Progenitor cell of endocrine pancreas (in vitro differentiated cells): ENCODE measurements around the gene DNAAF8. TPM values are rescaled to one million over a fixed set of nuclear protein-coding genes. Genes with fewer than 3 reads are reported as not detected.

Experiments used
- DNase-seq: peaks from one replicate; pipeline ENCODE4 v3.0.0; 2021; ENCODE audit warnings: low spot score; ENCODE audit not compliant: unreplicated experiment
- H3K27ac Mint-ChIP-seq: 2 replicates; pipeline ENCODE4 v1.8.0; 2021; ENCODE audit warnings: mild to moderate bottlenecking, moderate library complexity, mixed read lengths
- H3K27me3 Mint-ChIP-seq: 2 replicates; pipeline ENCODE4 v1.8.0; 2021; ENCODE audit warnings: mixed read lengths
- H3K36me3 Mint-ChIP-seq: 2 replicates; pipeline ENCODE4 v1.8.0; 2022; ENCODE audit warnings: mixed read lengths; ENCODE audit not compliant: insufficient read depth
- H3K4me1 Mint-ChIP-seq: 2 replicates; pipeline ENCODE4 v1.8.0; 2021; ENCODE audit warnings: low read depth, mixed read lengths
- H3K4me3 Mint-ChIP-seq: 2 replicates; pipeline ENCODE4 v1.8.0; 2021; ENCODE audit warnings: low read depth, mild to moderate bottlenecking, moderate library complexity, mixed read lengths
- H3K9me3 Mint-ChIP-seq: 2 replicates; pipeline ENCODE4 v1.8.0; 2021; ENCODE audit warnings: low read depth, mixed read lengths
- total RNA-seq: library from RNA; stranded (reverse); gene quantifications from 2 replicates; pipeline ENCODE4 v1.2.1, GENCODE V29; 2021
- TF ChIP-seq, protein P1 (sequence below): fragments of 200-600 bp; sonication (generic); IDR thresholded peaks from one replicate; pipeline ENCODE4 v1.5.0; 2021; ENCODE audit warnings: antibody characterized with exemption, mild to moderate bottlenecking; ENCODE audit not compliant: unreplicated experiment

The DNAAF8 gene
- total RNA-seq, 1 donor from 2014 or later = 1.1 TPM

DNA sequence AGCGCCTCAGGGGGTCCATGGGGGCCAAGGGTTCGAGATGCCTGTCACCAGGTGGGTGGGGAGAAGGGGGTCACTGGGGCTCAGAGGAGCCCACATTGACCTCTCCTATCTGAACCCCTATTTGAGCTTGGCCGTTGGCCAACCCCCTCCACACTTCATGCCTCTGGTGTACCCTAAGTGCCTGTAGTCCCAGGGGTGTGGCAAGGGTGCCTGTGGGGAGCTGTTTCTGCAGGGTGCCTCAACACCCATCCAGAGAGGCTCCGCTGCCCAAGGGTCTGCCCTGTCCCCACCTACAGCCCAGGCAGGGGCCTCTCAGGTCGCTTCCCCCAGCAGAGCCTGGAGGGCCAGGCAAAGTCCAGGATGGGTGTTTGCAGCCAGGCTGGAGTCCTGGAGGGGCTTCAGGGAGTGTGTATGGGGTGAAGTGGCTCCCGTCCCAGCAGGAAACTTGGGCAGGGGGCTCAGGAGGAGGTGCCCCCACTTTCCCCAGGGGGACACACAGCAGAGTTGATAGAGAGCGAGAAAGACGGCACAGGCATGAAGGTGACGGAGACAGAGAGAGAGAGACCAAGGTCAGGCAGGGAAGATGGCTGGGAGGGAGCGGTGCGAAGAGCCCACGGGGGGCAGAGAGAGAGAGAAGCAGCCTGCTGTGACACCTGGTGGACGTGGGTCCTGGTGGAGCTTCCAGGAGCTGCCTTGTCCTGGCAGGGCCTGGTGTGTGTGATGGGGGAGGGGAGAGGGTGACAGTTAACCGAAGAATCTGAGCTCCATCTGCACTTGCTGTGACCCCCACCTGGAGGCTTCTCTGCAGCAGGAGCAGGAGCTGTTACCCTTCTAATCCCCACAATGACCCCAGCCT is 53.5 kb downstream of the DNAAF8 start, which contains the start of gene SEPTIN12:
Gene SEPTIN12, minus strand, starts transcription at position 719 of the 856 bp plus-strand sequence. Its CDS starts 700 bp downstream, at position 19.
- TF ChIP-seq, protein P1, sequence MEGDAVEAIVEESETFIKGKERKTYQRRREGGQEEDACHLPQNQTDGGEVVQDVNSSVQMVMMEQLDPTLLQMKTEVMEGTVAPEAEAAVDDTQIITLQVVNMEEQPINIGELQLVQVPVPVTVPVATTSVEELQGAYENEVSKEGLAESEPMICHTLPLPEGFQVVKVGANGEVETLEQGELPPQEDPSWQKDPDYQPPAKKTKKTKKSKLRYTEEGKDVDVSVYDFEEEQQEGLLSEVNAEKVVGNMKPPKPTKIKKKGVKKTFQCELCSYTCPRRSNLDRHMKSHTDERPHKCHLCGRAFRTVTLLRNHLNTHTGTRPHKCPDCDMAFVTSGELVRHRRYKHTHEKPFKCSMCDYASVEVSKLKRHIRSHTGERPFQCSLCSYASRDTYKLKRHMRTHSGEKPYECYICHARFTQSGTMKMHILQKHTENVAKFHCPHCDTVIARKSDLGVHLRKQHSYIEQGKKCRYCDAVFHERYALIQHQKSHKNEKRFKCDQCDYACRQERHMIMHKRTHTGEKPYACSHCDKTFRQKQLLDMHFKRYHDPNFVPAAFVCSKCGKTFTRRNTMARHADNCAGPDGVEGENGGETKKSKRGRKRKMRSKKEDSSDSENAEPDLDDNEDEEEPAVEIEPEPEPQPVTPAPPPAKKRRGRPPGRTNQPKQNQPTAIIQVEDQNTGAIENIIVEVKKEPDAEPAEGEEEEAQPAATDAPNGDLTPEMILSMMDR = no peak
- no peaks in the 10 kb centered on the region for H3K27me3 Mint-ChIP-seq
- no peaks in the 10 kb centered on the region for H3K9me3 Mint-ChIP-seq
- H3K27ac Mint-ChIP-seq = no peak within 1 kb of the TSS
- DNase-seq = no peak
- no peak within 1 kb of the TSS for H3K4me3 Mint-ChIP-seq
- peaks cover 14% of the 10 kb centered on the region for H3K4me1 Mint-ChIP-seq
- H3K36me3 Mint-ChIP-seq = no peaks in the 10 kb centered on the region

DNA sequence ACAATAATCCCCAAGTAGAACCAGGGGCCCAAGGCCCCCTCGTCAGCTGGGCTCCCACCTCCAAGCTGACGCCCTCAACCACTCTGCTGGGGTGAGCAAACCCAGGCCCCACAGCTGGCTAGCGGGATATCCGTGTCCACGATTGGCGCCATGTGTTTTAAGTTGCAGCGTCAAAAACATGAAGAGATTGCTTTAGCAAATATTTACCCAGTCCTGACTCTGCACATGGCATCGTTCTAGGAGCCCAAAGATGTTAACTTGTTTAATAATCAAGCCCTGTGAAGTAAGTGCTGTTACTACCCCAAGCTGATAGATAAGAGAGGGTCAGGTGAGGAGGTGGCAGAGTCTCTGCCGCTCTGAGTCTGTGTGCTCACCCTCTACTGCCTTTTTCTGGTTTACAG is 54.2 kb downstream of the DNAAF8 start:
- TF ChIP-seq, protein P1 = no peak
- no peak for DNase-seq
- Mint-ChIP-seq H3K27ac (no peak overlapping the region), H3K4me1 (peaks cover 14% of the 10 kb centered on the region), H3K27me3 (no peaks in the 10 kb centered on the region), H3K36me3 (no peaks in the 10 kb centered on the region), H3K4me3 (no peak overlapping the region), H3K9me3 (no peaks in the 10 kb centered on the region)

DNA sequence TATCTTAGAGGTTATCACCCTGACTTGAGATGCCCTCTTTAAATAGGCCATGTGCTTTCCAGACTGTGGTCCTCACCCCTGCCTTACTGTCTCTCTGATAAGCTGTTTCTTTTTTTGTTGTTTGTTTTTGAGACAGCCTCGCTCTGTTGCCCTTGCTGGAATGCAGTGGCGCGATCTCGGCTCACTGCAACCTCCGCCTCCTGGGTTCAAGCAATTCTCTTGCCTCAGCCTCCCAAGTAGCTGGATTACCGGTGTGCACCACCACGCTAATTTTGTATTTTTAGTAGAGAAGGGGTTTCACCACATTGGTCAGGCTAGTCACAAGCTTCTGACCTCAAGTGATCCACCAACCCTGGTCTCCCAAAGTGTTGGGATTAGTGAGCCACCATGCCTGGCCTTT is 54.6 kb downstream of the DNAAF8 start:
- Mint-ChIP-seq H3K9me3 (no peaks in the 10 kb centered on the region), H3K4me1 (peaks cover 14% of the 10 kb centered on the region), H3K27me3 (no peaks in the 10 kb centered on the region), H3K36me3 (no peaks in the 10 kb centered on the region), H3K4me3 (no peak overlapping the region), H3K27ac (no peak overlapping the region)
- DNase-seq = no peak
- TF ChIP-seq, protein P1 = no peak

DNA sequence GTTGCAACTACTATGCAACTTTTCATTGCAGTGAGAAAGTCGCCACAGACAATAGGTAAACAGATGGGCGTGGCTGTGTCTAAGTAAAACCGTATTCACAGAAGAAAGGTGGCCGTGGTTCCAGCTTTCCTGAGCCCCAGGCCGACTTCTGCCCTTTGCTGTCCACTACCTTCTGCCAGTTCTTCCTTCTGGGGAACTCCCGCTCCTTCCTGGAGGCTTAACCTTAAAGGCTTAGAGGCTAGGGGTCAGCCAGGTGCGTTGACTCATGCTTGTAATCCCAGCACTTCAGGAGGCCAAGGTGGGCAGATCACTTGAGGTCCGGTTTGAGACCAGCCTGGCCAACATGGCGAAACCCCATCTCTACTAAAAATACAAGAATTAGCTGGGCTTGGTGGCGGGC is 55.9 kb downstream of the DNAAF8 start:
- Mint-ChIP-seq H3K27ac (no peak overlapping the region), H3K9me3 (no peaks in the 10 kb centered on the region), H3K4me1 (peaks cover 14% of the 10 kb centered on the region), H3K27me3 (no peaks in the 10 kb centered on the region), H3K36me3 (no peaks in the 10 kb centered on the region), H3K4me3 (no peak overlapping the region)
- no peak for DNase-seq
- TF ChIP-seq, protein P1 = no peak

DNA sequence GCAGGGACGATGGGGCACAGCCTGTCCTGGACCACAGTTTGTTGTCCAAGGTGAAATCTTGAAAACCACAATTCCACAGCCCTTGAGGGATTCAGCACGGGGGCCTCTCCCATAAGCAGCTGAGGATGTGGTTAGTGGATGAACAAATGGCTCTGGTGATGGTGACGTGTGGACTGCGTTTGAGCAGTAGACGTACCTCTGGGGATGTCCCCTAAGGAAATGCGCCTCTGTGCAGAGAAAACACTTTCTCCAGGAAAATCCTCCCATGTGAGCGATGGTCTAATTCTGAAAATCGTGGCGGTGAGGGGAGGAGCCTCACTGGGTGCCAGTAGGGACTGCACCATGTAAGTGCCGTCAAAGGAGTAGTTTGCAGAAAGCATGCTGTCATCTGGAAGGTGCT is 56.5 kb downstream of the DNAAF8 start:
- no peak overlapping the region for H3K4me3 Mint-ChIP-seq

More for the DNA sequence above, 56.5 kb downstream of the DNAAF8 start:
- Mint-ChIP-seq H3K4me1 (peaks cover 14% of the 10 kb centered on the region), H3K27me3 (no peaks in the 10 kb centered on the region), H3K9me3 (no peaks in the 10 kb centered on the region), H3K36me3 (no peaks in the 10 kb centered on the region), H3K27ac (no peak overlapping the region)
- no peak for DNase-seq
- TF ChIP-seq, protein P1 = no peak
